T-helper 22 cell (primary cell): ENCODE data around the gene OOEP.
A peak's percentile ranks its signal among the peaks of the same experiment; 100 is the strongest.
"Not testable (repeated sequence)": the region's sequence is repeated elsewhere in the genome, so short reads cannot be mapped to it uniquely, and the experiment has no call there.

Source experiments
- DNase-seq: peaks from one replicate; pipeline ENCODE4 v3.0.0-alpha.2; 2020; ENCODE audit warnings: low read depth

Gene OOEP

GRCh38 chr6:73369563-73369962, at the start of gene OOEP:
OOEP (minus strand) TSS chr6:73369897; CDS start chr6:73369792, 105 bp downstream.
- DNase-seq = no peak

GRCh38 chr6:73418081-73418741, 48.5 kb upstream of the OOEP start:
- no peak for DNase-seq

GRCh38 chr6:73413102-73413501, 43.4 kb upstream of the OOEP start:
- no peak for DNase-seq

- DNase-seq = no peak
Observed at GRCh38 chr6:73409395-73409794, 39.7 kb upstream of the OOEP start.

GRCh38 chr6:73400656-73401055, 31.0 kb upstream of the OOEP start:
- DNase-seq = no peak

GRCh38 chr6:73395875-73396274, 26.2 kb upstream of the OOEP start:
- no peak for DNase-seq

- peak; percentile 8 for DNase-seq
Observed at GRCh38 chr6:73394577-73395354, 25.1 kb upstream of the OOEP start, which contains the start of gene DDX43. DDX43 (plus strand) TSS chr6:73394828; CDS start chr6:73394906, 78 bp downstream.

- no peak for DNase-seq
Observed at GRCh38 chr6:73393278-73393677, 23.6 kb upstream of the OOEP start.

GRCh38 chr6:73392188-73392587, 22.5 kb upstream of the OOEP start:
- DNase-seq = not testable (repeated sequence)

- no peak for DNase-seq
Observed at GRCh38 chr6:73391675-73392074, 22.0 kb upstream of the OOEP start.

- DNase-seq = no peak
Observed at GRCh38 chr6:73389854-73390253, 20.2 kb upstream of the OOEP start.

- peak; percentile 34 for DNase-seq
Observed at GRCh38 chr6:73388800-73389512, 19.3 kb upstream of the OOEP start.

- no peak for DNase-seq
Observed at GRCh38 chr6:73388433-73388799, 18.7 kb upstream of the OOEP start.

GRCh38 chr6:73382462-73383113, 12.9 kb upstream of the OOEP start:
- no peak for DNase-seq

- DNase-seq = not testable (repeated sequence)
Observed at GRCh38 chr6:73381531-73381930, 11.8 kb upstream of the OOEP start.

- no peak for DNase-seq
Observed at GRCh38 chr6:73377225-73377624, 7.5 kb upstream of the OOEP start.

GRCh38 chr6:73375216-73375615, 5.5 kb upstream of the OOEP start:
- no peak for DNase-seq

GRCh38 chr6:73372516-73372915, 2.8 kb upstream of the OOEP start:
- no peak for DNase-seq

- no peak for DNase-seq
Observed at GRCh38 chr6:73371984-73372383, 2.3 kb upstream of the OOEP start.

GRCh38 chr6:73369157-73369556, 540 bp downstream of the OOEP start:
- DNase-seq = no peak

GRCh38 chr6:73368675-73369074, 1.0 kb downstream of the OOEP start:
- DNase-seq = no peak

GRCh38 chr6:73367761-73368355, 1.8 kb downstream of the OOEP start:
- DNase-seq = no peak
